ENCODE measurements around the gene ROR2.

DNA sequence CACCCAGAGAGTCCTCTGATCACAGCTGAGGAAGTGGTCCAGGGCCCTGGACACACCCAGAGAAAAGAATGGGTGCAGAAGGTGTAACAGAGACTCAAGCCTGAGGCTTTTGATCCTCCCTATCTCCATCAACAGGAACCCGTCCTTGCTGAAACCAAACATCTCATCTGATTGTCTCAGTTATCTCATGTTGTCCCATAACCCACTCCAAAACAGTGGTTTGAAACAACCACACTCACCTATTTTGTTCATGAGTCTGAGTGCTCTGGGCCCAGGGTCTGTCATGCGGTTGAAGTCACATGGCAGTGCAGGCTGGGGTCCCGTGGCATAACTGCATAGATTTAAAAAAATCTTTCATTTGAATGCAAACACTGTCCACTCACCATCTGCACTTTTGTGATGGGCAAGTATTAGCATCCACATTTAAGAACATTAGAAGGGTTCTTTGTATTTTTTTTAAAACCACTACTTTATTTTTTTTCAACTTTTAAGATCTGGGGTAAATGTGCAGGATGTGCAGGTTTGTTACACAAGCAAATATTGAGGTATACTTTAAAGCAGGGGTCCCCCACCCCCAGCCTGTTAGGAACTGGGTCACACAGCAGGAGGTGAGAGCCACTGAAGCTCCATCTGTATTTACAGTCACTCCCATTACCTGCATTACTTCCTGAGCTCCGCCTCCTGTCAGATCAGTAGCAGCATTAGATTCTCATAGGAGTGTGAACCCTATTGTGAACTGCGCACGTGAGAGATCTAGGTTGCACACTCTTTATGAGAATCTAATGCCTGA lies 255.8 kb downstream of the ROR2 start:
- TF ChIP-seq TCF7L2 (IDR thresholded peaks at IDR 0.05; ENCODE audit: low read depth, low read length) = no peak
- TF ChIP-seq, protein P1, sequence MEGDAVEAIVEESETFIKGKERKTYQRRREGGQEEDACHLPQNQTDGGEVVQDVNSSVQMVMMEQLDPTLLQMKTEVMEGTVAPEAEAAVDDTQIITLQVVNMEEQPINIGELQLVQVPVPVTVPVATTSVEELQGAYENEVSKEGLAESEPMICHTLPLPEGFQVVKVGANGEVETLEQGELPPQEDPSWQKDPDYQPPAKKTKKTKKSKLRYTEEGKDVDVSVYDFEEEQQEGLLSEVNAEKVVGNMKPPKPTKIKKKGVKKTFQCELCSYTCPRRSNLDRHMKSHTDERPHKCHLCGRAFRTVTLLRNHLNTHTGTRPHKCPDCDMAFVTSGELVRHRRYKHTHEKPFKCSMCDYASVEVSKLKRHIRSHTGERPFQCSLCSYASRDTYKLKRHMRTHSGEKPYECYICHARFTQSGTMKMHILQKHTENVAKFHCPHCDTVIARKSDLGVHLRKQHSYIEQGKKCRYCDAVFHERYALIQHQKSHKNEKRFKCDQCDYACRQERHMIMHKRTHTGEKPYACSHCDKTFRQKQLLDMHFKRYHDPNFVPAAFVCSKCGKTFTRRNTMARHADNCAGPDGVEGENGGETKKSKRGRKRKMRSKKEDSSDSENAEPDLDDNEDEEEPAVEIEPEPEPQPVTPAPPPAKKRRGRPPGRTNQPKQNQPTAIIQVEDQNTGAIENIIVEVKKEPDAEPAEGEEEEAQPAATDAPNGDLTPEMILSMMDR (IDR thresholded peaks at IDR 0.05) = no peak
- TF ChIP-seq, protein P2, sequence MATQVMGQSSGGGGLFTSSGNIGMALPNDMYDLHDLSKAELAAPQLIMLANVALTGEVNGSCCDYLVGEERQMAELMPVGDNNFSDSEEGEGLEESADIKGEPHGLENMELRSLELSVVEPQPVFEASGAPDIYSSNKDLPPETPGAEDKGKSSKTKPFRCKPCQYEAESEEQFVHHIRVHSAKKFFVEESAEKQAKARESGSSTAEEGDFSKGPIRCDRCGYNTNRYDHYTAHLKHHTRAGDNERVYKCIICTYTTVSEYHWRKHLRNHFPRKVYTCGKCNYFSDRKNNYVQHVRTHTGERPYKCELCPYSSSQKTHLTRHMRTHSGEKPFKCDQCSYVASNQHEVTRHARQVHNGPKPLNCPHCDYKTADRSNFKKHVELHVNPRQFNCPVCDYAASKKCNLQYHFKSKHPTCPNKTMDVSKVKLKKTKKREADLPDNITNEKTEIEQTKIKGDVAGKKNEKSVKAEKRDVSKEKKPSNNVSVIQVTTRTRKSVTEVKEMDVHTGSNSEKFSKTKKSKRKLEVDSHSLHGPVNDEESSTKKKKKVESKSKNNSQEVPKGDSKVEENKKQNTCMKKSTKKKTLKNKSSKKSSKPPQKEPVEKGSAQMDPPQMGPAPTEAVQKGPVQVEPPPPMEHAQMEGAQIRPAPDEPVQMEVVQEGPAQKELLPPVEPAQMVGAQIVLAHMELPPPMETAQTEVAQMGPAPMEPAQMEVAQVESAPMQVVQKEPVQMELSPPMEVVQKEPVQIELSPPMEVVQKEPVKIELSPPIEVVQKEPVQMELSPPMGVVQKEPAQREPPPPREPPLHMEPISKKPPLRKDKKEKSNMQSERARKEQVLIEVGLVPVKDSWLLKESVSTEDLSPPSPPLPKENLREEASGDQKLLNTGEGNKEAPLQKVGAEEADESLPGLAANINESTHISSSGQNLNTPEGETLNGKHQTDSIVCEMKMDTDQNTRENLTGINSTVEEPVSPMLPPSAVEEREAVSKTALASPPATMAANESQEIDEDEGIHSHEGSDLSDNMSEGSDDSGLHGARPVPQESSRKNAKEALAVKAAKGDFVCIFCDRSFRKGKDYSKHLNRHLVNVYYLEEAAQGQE (IDR thresholded peaks at IDR 0.05; ENCODE audit: insufficient read depth in 1 of 2, low read depth in 2 of 2, low read length in 1 of 2) = no peak
- no peak for TF ChIP-seq SIN3A (IDR thresholded peaks at IDR 0.05; ENCODE audit: borderline replicate concordance, insufficient read depth, low read depth, low read length)

All from Panc1 (cell line).